Stimulated activated CD4-positive, alpha-beta T cell treated with anti-CD3 and anti-CD28 coated beads, Interleukin-2, amount 100 ng/mL, for 48 hours (primary cell): ENCODE measurements around the gene GAA.
"Not testable (repeated sequence)": the region's sequence is repeated elsewhere in the genome, so short reads cannot be mapped to it uniquely, and the experiment has no call there.

Experiments used
- DNase-seq, 2 donors: peaks; one replicate each; pipeline ENCODE4 v3.0.0-alpha.2; 2020

Gene GAA

DNA sequence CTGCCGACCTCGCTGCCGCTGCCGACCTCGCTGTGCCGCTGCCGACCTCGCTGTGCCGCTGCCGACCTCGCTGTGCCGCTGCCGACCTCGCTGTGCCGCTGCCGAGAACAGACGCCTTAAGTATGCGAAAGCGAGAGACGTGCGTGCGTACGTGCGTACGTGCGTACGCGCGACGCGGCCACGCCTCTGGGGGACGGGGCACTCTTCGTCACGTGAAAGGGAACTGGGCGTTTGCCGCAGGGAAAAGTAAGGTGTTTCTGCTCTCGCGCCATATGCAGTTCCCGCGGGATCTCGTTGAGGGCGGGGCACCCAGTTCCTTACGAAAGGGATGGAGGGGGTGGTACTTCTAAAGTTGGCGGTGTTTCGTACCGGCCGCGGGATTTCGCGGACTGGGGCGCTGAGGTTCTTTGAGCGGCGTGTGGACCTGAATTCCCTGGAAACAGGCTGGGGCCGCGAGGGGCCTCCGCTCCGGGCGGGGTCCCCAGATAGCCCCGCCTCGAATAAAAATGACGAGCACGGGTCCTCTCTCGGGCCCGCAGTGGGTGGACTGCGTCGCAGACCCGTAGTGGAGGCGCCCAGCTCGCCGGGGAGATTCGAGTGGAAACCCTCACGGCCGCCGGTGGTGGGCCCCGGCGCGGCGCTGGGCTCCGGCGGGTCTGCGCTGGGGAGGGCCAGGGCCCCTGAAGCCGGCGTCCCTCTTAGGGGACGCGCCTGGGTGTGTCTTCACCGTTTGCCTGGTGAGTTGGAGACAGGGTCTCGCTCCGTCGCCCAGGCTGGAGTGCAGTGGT, 45.8 kb downstream of the GAA start, which contains the start of gene EIF4A3:
EIF4A3 (minus strand) TSS at position 94 of the 788 bp plus-strand sequence. CDS start 167 bp downstream, outside the sequence.
- DNase-seq, result peak; percentile 93 to 94

DNA sequence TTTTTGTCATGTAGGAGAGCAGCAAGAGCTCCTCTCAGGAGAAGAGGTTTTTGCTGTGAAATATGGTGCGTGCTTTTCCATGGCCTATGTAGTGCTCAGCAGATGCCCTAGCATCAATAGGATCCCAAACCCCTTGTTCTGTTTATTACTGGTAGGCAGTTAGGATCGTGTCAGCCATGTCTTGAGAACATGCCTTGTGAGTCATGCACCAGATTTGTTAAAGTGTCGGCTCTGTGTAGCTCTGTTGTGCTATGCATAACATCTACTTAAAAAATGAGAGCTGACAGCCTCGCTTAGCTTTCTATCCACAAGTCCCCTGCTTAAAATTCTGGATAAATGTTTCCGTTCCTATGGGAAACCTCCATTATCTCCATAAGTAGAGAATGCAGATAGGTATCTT, 50.0 kb downstream of the GAA start:
- no peak for DNase-seq

- no peak for DNase-seq
These were observed 50.8 kb downstream of the GAA start for GRCh38 chr17:80152081-80152702.

GRCh38 chr17:80153004-80153403, 51.6 kb downstream of the GAA start:
- no peak for DNase-seq

DNA sequence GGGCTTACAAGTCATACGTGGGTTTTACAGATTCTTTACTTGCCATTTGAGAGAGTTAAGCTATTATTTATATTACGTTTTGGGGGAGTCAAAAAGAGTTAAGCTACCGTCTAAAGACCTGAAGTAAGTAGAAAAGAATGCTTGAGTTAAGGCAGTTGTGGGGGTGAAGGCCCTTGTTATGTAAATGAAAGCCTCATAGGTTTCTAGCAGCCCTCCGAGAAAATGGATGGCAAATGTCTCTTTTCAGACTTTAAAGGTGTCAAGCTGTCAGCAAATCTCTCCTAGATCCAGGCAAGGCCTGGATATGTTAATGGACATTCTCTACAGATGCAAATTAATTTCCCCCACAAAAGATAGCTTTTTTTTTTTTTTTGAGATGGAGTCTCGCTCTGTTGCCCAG, 52.8 kb downstream of the GAA start:
- no peak for DNase-seq

DNA sequence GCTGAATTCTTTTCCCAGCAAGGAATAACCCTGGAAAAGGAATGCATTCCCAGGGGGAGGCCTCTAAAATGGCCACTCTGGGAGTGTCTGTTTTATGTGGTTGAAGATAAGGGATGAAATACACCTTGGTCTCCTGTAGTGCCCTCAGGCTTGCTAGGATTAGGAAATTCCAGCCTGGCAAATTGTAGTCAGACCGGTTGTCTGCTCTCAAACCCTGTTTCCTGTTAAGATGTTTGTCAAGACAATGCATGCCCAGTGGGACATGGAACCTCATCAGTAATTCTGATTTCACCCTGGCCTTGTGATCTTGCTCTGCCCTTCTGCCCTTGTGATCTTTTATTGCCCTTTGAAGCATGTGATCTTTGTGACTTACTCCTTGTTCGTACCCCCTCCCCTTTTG, 54.2 kb downstream of the GAA start:
- DNase-seq, result not testable (repeated sequence)

GRCh38 chr17:80158846-80159245, 57.5 kb downstream of the GAA start:
- DNase-seq, result no peak

- no peak for DNase-seq
These were observed 59.2 kb downstream of the GAA start for GRCh38 chr17:80160536-80160935.

- DNase-seq, result no peak
These were observed 62.0 kb downstream of the GAA start for GRCh38 chr17:80163336-80163735.

GRCh38 chr17:80164185-80164584, 62.8 kb downstream of the GAA start:
- DNase-seq, result no peak

GRCh38 chr17:80166446-80166845, 65.1 kb downstream of the GAA start:
- no peak for DNase-seq

- no peak for DNase-seq
These were observed 67.0 kb downstream of the GAA start for GRCh38 chr17:80168371-80168770.

DNA sequence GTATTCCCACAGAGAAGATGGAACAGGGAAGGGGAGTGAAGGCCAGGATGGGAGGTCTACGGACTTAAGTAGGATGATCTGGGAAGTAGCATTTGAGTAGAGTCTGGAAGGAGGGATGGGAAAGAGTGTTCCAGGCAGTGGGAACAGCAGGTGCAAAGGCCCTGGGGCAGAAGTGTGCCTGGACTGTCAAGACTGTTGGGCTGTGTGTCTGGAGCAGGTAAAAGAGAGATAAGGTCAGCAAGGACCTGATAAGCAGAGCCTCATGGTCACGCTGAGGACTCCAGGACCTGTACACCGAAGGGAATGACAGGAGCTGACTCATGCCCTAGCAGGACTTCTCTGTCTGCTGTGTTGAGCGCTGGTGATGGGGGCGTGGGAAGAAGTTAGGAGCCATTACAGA, 67.7 kb downstream of the GAA start:
- DNase-seq, result no peak
